ENCODE results near the gene DBF4B.
A peak's percentile ranks its signal among the peaks of the same experiment; 100 is the strongest.

DBF4B gene

DNA sequence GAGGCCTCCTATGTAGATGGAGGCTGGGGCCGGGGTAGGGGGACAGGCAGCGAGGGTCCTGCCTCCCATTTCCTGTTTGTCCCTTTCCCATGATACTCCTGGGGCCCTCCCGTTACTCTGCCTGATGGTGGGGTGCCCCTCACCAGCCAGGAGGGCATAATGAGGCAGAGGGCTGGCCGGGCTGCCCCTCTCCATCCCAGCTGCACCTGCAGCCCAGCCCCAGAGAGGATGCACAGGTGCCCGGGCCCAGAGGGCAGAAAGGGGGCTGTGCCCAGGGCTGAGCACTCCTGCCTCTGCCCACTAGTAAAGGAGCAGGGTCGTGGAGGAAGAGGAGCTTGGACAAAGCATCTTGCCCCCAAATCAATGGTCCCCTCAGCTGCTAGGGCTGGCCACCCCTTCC lies 60.8 kb downstream of the DBF4B start:
- TF ChIP-seq, protein P1, sequence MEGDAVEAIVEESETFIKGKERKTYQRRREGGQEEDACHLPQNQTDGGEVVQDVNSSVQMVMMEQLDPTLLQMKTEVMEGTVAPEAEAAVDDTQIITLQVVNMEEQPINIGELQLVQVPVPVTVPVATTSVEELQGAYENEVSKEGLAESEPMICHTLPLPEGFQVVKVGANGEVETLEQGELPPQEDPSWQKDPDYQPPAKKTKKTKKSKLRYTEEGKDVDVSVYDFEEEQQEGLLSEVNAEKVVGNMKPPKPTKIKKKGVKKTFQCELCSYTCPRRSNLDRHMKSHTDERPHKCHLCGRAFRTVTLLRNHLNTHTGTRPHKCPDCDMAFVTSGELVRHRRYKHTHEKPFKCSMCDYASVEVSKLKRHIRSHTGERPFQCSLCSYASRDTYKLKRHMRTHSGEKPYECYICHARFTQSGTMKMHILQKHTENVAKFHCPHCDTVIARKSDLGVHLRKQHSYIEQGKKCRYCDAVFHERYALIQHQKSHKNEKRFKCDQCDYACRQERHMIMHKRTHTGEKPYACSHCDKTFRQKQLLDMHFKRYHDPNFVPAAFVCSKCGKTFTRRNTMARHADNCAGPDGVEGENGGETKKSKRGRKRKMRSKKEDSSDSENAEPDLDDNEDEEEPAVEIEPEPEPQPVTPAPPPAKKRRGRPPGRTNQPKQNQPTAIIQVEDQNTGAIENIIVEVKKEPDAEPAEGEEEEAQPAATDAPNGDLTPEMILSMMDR (IDR thresholded peaks at IDR 0.05; ENCODE audit: insufficient read depth, low read depth, low read length, missing control alignments) = no peak
- H3K4me3 ChIP-seq (ENCODE audit: low read length) = no peak overlapping the region
- DNase-seq (ENCODE audit: low read depth) = no peak

DNA sequence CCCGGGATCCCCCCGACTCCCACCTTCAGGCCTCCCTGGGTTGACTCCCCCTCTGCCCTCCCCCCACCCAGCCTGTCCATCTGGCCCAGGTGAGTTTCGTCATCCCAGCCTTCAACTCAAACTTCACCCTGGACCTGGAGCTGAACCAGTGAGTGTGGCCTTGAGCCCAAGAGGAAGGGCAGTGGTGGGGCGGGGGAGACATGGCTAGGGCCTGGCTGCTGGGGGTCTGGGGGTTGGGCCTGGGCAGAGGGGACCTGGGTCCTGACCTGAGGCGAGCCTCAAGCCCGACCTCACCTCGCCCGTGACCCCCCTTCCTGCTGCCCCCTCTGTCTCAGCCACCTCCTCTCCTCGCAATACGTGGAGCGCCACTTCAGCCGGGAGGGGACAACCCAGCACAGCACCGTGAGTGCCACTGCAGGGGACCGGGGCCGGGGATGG lies 61.2 kb downstream of the DBF4B start:
- TF ChIP-seq, protein P1 (IDR thresholded peaks at IDR 0.05; ENCODE audit: insufficient read depth, low read depth, low read length, missing control alignments) = no peak
- H3K4me3 ChIP-seq (ENCODE audit: low read length) = no peak overlapping the region

DNA sequence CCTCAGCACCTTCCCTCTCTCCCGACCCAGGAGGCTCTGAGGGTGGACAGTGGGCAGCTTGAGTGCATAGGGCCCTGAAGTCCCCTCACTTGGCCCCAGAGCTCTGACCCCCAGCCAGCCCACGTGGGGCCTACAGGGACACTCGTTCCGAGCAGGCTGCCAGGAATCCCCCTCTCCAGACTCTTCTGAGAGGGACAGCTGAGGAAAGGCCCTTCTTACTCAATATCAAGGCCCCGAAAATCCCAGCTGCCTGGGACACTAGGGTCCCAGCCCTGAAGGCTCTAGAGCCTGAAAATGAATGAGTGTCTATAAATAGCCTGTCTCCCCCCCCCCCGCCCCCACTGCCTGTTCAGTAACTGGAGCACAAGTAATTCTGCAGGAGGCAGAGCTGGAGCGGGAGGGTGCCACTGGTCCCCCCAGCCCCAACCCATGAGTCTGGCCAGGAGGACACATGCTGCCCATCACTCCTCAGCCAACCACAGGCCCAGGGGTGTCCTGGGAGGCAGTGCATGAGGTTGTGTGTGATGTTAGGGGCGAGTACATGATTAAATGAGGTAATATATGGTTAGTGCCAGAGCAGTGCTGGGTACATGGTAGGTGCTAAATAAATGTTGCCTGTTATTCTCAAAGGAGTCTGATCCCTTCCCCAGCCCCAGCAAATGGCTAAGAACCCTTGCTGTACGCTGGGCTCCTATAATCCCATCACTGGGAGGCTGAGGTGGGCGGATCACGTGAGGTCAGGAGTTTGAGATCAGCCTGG lies 61.9 kb downstream of the DBF4B start:
- no peak for DNase-seq (ENCODE audit: low read depth)
- TF ChIP-seq, protein P1 (IDR thresholded peaks at IDR 0.05; ENCODE audit: insufficient read depth, low read depth, low read length, missing control alignments) = no peak
- no peak overlapping the region for H3K4me3 ChIP-seq (ENCODE audit: low read length)

More for the DNA sequence above, 61.2 kb downstream of the DBF4B start:
- DNase-seq (ENCODE audit: low read depth) = no peak

DNA sequence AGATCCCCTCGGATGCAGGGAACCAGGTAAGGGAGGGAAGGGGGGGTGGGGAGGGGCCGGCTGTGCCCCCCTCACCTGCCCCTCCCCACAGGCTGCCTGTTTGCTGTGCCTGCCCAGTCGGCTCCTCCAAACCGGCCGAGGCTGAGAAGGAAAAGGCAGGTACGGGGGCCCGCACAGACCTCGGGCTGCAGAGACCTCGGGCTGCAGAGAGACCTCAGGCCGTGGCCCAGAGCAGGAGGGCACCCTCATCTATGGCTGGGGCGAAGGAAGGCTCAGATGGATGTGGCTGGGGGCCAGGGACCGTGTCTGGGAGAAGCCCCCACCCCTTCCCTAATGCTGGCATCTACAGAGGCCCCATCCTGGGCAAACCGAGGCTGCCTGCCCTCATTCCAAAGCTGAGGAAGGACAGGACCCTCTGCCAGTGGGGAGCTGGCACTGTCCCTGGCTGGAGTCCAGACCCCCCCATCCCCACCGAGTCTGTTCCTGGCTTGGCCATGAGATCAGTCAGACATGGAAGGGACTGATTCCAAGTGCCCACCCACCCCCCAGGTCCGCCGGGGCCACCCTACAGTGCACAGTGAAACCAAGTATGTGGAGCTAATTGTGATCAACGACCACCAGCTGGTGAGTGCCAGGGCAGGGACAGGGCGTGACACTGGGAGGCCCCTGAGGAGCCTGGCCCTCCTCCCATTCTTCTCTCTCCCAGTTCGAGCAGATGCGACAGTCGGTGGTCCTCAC lies 64.0 kb downstream of the DBF4B start:
- H3K4me3 ChIP-seq (ENCODE audit: low read length) = no peak overlapping the region

DNA sequence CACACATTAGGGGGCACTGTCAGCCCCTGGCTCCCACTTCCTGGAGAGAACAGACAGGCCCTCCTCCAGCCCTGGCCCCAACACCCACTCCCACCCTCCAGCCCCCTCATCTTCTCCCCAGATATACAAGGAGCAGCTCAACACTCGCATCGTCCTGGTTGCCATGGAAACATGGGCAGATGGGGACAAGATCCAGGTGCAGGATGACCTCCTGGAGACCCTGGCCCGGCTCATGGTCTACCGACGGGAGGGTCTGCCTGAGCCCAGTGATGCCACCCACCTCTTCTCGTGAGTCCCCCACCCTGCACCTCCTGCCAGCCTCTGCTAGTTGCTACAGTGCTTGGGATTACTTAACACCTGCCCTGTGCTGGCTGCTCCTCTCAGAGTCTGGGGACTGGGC lies 64.7 kb downstream of the DBF4B start:
- DNase-seq (ENCODE audit: low read depth) = no peak
- TF ChIP-seq, protein P1 (IDR thresholded peaks at IDR 0.05; ENCODE audit: insufficient read depth, low read depth, low read length, missing control alignments) = no peak
- no peak overlapping the region for H3K4me3 ChIP-seq (ENCODE audit: low read length)

More for the DNA sequence above, 64.0 kb downstream of the DBF4B start:
- DNase-seq (ENCODE audit: low read depth) = no peak
- TF ChIP-seq, protein P1 (IDR thresholded peaks at IDR 0.05; ENCODE audit: insufficient read depth, low read depth, low read length, missing control alignments) = no peak

DNA sequence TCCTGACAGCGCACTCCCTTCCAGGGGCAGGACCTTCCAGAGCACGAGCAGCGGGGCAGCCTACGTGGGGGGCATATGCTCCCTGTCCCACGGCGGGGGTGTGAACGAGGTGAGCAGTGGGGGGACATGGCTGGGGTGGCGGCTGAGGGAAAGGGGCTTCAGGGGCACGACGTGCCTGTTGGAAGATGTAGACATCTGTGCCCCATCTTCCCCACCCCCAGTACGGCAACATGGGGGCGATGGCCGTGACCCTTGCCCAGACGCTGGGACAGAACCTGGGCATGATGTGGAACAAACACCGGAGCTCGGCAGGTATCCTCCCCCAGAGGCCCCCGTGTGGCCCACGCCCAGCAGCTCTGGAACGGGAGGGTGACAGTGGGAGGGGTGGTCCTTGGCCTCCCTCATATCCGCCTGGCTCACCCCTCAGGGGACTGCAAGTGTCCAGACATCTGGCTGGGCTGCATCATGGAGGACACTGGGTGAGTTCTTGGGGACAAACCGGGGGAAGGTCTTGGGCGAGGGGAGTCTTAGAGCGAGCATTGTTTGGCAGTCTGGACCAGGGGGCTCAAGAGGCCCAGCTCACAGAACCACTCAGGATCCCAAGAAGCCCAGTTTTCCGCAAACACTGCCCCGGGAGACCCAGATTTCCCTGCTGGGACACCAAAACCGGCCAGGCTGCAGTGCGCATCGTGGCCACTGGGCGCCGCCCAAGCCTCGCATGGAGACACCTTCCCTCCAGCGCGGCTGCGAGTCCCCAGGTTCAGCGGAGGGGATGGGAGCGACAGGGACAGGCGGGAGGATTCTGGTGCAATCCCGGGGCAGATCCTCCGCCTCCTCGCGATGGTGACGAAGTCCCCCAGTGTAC lies 66.0 kb downstream of the DBF4B start:
- peak; percentile 84 for DNase-seq (ENCODE audit: low read depth)
- TF ChIP-seq, protein P1 (IDR thresholded peaks at IDR 0.05; ENCODE audit: insufficient read depth, low read depth, low read length, missing control alignments) = peak; percentile 98
- peak overlapping the region; percentile 59 for H3K4me3 ChIP-seq (ENCODE audit: low read length)
